Vagina (tissue), 2 donors: Measurements from ENCODE around the gene ASB4.

Experiments
- POLR2A ChIP-seq, 2 donors: fragments of 450-650 bp; IDR thresholded peaks; one replicate each; pipeline ENCODE4 v1.6.1; 2017; ENCODE audit warnings: antibody characterized with exemption in 2 of 2, mild to moderate bottlenecking in 2 of 2, moderate library complexity in 2 of 2
- POLR2AphosphoS5 ChIP-seq, 2 donors: sonication (generic); formaldehyde crosslinking; IDR thresholded peaks; one replicate each; pipeline ENCODE4 v1.9.0; 2017; ENCODE audit warnings: antibody characterized with exemption in 2 of 2, mild to moderate bottlenecking in 2 of 2, low read depth in 1 of 2; ENCODE audit not compliant: insufficient read depth in 1 of 2
- TF ChIP-seq, protein P1 (sequence below), 3 experiments: fragments of 450-650 bp in 2 of 3; fragments of 200-600 bp in 1 of 3; sonication (generic) in 1 of 3; IDR thresholded peaks; one replicate each; pipeline ENCODE4 v1.5.1; 2017 to 2019; ENCODE audit warnings: antibody characterized with exemption in 3 of 3, mild to moderate bottlenecking in 2 of 3, moderate library complexity in 2 of 3

DNA sequence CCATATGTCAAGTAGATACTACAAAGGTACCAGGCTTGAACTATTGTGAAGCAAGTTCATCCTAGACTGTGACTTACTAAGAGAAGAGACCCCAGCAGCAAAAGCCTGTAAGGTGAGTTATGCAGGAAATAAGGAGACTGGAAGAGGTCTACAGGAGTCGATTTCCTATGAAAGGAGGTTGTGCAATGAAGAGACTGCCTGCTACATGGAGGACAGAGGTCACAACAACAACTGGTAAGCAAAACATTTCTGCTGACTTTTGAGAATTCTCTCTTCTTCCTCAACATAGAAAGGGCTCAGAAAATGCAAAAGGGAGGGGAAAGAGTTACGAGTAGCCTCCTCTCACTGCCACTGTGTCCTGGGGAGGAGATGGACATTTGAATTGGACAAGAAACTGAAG is 68.2 kb downstream of the ASB4 start:
- TF ChIP-seq POLR2AphosphoS5 (IDR thresholded peaks at IDR 0.05; ENCODE audit: insufficient read depth in 1 of 2, low read depth in 1 of 2) = no peak
- TF ChIP-seq, protein P1, sequence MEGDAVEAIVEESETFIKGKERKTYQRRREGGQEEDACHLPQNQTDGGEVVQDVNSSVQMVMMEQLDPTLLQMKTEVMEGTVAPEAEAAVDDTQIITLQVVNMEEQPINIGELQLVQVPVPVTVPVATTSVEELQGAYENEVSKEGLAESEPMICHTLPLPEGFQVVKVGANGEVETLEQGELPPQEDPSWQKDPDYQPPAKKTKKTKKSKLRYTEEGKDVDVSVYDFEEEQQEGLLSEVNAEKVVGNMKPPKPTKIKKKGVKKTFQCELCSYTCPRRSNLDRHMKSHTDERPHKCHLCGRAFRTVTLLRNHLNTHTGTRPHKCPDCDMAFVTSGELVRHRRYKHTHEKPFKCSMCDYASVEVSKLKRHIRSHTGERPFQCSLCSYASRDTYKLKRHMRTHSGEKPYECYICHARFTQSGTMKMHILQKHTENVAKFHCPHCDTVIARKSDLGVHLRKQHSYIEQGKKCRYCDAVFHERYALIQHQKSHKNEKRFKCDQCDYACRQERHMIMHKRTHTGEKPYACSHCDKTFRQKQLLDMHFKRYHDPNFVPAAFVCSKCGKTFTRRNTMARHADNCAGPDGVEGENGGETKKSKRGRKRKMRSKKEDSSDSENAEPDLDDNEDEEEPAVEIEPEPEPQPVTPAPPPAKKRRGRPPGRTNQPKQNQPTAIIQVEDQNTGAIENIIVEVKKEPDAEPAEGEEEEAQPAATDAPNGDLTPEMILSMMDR (IDR thresholded peaks at IDR 0.05) = no peak
- no peak for TF ChIP-seq POLR2A (IDR thresholded peaks at IDR 0.05)
